CD8-positive, alpha-beta memory T cell (primary cell): ENCODE results near the gene TMEM129. TPM values are rescaled to one million over a fixed set of nuclear protein-coding genes. Genes with fewer than 3 reads are reported as not detected.

Experiments used
- polyA plus RNA-seq: library from polyadenylated mRNA; unstranded; fragments of 300-500 nt; fragmentation: Illumina TruSeq; gene quantifications from one replicate; pipeline ENCODE4 v1.2.3, GENCODE V29; 2021
- total RNA-seq, 2 experiments: library from RNA; stranded (reverse); gene quantifications; one replicate each; pipeline ENCODE4 v1.2.3, GENCODE V29; 2021

The TMEM129 gene
- total and polyA plus RNA-seq, 3 experiments from 2014 or later: 27.6 to 42.1 (median 30.6) TPM

Other genes starting within 250 kb of the TMEM129 start
- 1 to 10 TPM in 1 of 2 experiments, under 1 TPM in 1; 0.82 to 1.9 TPM for gene FAM53A, start 37.0 kb downstream of the TMEM129 start, total RNA-seq
- gene FAM53A, start 37.0 kb downstream of the TMEM129 start, polyA plus RNA-seq: 1.5 TPM
- 100 to 1,000 TPM; 163 to 164 TPM for gene SLBP, start 9.0 kb downstream of the TMEM129 start, total RNA-seq
- gene SLBP, start 9.0 kb downstream of the TMEM129 start, polyA plus RNA-seq: 71.6 TPM
- gene TACC3, start 198 bp upstream of the TMEM129 start, total RNA-seq: 100 to 1,000 TPM; 124 to 129 TPM
- gene TACC3, start 198 bp upstream of the TMEM129 start, polyA plus RNA-seq: 45.5 TPM
- under 1 TPM in 1 of 2 experiments, not detected in 1; 0.07 TPM for gene FGFR3, start 72.0 kb upstream of the TMEM129 start, total RNA-seq
- gene FGFR3, start 72.0 kb upstream of the TMEM129 start, polyA plus RNA-seq: not detected
- 10 to 100 TPM; 85.4 to 87.3 TPM for gene LETM1, start 134.8 kb upstream of the TMEM129 start, total RNA-seq
- gene LETM1, start 134.8 kb upstream of the TMEM129 start, polyA plus RNA-seq: 15.5 TPM
- gene NSD2, start 150.1 kb upstream of the TMEM129 start, total RNA-seq: 100 to 1,000 TPM; 150 to 152 TPM
- gene NSD2, start 150.1 kb upstream of the TMEM129 start, polyA plus RNA-seq: 9.0 TPM